ENCODE results near the gene FILIP1L. TPM values are rescaled to one million over a fixed set of nuclear protein-coding genes. Genes with fewer than 3 reads are reported as not detected.

Gene FILIP1L
- total RNA-seq, 4 donors from 2014 or later: 26.7 to 46.3 (median 30.8) TPM

- H3K4me1 ChIP-seq: peaks cover 0 to 27% (median 11%) of the 10 kb centered on the region in 4 donors
- DNase-seq (ENCODE audit: low spot score in 2 of 2): no peak
- no peak overlapping the region for H3K4me3 ChIP-seq
- H3K36me3 ChIP-seq: peaks cover 0 to under 1% (median 0%) of the 10 kb centered on the region in 3 donors
- H3K27me3 ChIP-seq: no peaks in the 10 kb centered on the region
- no peak for TF ChIP-seq EP300 (IDR thresholded peaks at IDR 0.05)
- no peak for TF ChIP-seq CTCF (IDR thresholded peaks at IDR 0.05)
- TF ChIP-seq POLR2A (IDR thresholded peaks at IDR 0.05): no peak
- 94 to 98% methylated on average over 1 of the region's 1 CpG for WGBS, 2 donors
- H3K27ac ChIP-seq: no peak overlapping the region
- no peaks in the 10 kb centered on the region for H3K9me3 ChIP-seq
These were observed 258.4 kb downstream of the FILIP1L start for GRCh38 chr3:99855900-99856299.

GRCh38 chr3:99854756-99855298 is 259.5 kb downstream of the FILIP1L start:
- no peak overlapping the region for H3K27ac ChIP-seq
- no peak for DNase-seq (ENCODE audit: low spot score in 2 of 2)
- peaks cover 0 to 12% (median 0%) of the 10 kb centered on the region in 3 donors for H3K36me3 ChIP-seq
- no peaks in the 10 kb centered on the region for H3K27me3 ChIP-seq
- peaks cover 0 to 4% (median 0%) of the 10 kb centered on the region in 4 donors for H3K9me3 ChIP-seq
- H3K4me3 ChIP-seq: no peak overlapping the region
- TF ChIP-seq CTCF (IDR thresholded peaks at IDR 0.05) (no peak), EP300 (IDR thresholded peaks at IDR 0.05) (no peak)
- peaks cover 0 to 20% (median 7%) of the 10 kb centered on the region in 4 donors for H3K4me1 ChIP-seq
- 83 to 85% methylated on average over 1 of the region's 1 CpG for WGBS, 2 donors

- WGBS, 2 donors: 65 to 71% methylated on average over 1 of the region's 1 CpG
- Histone ChIP-seq H3K9me3 (peaks cover 0 to 4% (median 0%) of the 10 kb centered on the region in 4 donors), H3K27ac (no peak overlapping the region), H3K4me1 (peaks cover 0 to 12% (median 0%) of the 10 kb centered on the region in 4 donors), H3K36me3 (peaks cover 0 to 13% (median 0%) of the 10 kb centered on the region in 3 donors), H3K4me3 (no peak overlapping the region), H3K27me3 (no peaks in the 10 kb centered on the region)
- DNase-seq (ENCODE audit: low spot score in 2 of 2): no peak
- TF ChIP-seq EP300 (IDR thresholded peaks at IDR 0.05) (no peak), CTCF (IDR thresholded peaks at IDR 0.05) (no peak), POLR2A (IDR thresholded peaks at IDR 0.05) (no peak)
These were observed 261.4 kb downstream of the FILIP1L start for GRCh38 chr3:99852851-99853250.

- Histone ChIP-seq H3K27ac (no peak overlapping the region), H3K9me3 (peaks cover 0 to 4% (median 0%) of the 10 kb centered on the region in 4 donors), H3K27me3 (no peaks in the 10 kb centered on the region), H3K4me3 (no peak overlapping the region), H3K4me1 (peaks cover 0 to 15% (median 0%) of the 10 kb centered on the region in 4 donors), H3K36me3 (peaks cover 0 to 13% (median 0%) of the 10 kb centered on the region in 3 donors)
- TF ChIP-seq POLR2A (IDR thresholded peaks at IDR 0.05) (no peak), EP300 (IDR thresholded peaks at IDR 0.05) (no peak), CTCF (IDR thresholded peaks at IDR 0.05) (no peak)
- 86% methylated on average over 1 of the region's 1 CpG for WGBS, 2 donors
- no peak for DNase-seq (ENCODE audit: low spot score in 2 of 2)
These were observed 262.3 kb downstream of the FILIP1L start for GRCh38 chr3:99851955-99852354.

GRCh38 chr3:99850608-99851007 is 263.7 kb downstream of the FILIP1L start:
- Histone ChIP-seq H3K27me3 (no peaks in the 10 kb centered on the region), H3K4me3 (no peak overlapping the region), H3K4me1 (peaks cover 0 to 28% (median 3%) of the 10 kb centered on the region in 4 donors), H3K27ac (no peak overlapping the region), H3K9me3 (peaks cover 0 to 4% (median 0%) of the 10 kb centered on the region in 4 donors), H3K36me3 (peaks cover 0 to 13% (median 0%) of the 10 kb centered on the region in 3 donors)
- no peak for TF ChIP-seq CTCF (IDR thresholded peaks at IDR 0.05)
- TF ChIP-seq POLR2A (IDR thresholded peaks at IDR 0.05): no peak
- no peak for TF ChIP-seq EP300 (IDR thresholded peaks at IDR 0.05)
- 84 to 90% methylated on average over 6 of the region's 6 CpGs for WGBS, 2 donors
- DNase-seq (ENCODE audit: low spot score in 2 of 2): no peak
